GM19438 (cell line): ENCODE data around the gene PARD3.

Source experiments
- ATAC-seq: cut with Tn5 transposase; IDR thresholded peaks from one replicate; pipeline ENCODE4 v1.9.1; 2021; ENCODE audit warnings: low read depth; ENCODE audit not compliant: unreplicated experiment

PARD3 gene

DNA sequence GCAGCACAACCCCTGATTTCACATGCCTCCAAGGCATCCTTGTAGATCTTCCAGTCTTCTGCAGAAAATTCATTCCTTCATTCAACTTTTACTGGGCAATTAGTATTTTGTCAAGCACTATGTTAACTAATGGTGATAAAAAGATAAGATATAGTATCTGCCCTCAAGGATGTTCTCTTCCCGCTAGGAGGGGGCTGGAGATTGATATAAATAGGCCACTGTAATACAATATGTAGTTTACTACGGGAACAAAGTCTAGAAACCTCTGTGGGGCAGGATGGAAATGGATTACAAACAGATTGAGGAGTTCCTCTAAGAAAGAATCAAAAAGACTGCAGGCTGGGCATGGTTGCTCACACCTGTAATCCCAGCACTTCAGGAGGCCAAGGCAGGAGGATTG, 10.3 kb upstream of the PARD3 start:
- ATAC-seq, result no peak

DNA sequence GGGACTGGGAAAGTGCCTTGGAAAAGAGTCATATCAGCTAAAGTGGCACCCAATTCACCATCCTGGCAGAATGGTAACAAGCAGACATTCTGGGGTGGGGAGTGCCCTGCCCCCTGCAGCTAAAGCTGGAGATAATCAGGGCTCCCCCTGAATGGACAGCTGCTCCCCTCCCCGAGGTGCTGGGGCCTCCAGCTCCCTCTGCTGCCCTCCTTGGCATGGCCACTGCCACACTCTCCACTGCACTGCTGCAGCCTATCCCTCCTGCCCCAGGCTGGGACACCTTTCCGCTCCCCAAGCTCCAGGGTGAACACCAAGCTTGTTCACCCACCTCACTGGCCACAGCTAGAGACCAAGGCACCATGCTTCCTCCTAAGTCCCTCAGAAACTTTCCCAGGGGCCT, 9.8 kb upstream of the PARD3 start:
- ATAC-seq, result no peak

DNA sequence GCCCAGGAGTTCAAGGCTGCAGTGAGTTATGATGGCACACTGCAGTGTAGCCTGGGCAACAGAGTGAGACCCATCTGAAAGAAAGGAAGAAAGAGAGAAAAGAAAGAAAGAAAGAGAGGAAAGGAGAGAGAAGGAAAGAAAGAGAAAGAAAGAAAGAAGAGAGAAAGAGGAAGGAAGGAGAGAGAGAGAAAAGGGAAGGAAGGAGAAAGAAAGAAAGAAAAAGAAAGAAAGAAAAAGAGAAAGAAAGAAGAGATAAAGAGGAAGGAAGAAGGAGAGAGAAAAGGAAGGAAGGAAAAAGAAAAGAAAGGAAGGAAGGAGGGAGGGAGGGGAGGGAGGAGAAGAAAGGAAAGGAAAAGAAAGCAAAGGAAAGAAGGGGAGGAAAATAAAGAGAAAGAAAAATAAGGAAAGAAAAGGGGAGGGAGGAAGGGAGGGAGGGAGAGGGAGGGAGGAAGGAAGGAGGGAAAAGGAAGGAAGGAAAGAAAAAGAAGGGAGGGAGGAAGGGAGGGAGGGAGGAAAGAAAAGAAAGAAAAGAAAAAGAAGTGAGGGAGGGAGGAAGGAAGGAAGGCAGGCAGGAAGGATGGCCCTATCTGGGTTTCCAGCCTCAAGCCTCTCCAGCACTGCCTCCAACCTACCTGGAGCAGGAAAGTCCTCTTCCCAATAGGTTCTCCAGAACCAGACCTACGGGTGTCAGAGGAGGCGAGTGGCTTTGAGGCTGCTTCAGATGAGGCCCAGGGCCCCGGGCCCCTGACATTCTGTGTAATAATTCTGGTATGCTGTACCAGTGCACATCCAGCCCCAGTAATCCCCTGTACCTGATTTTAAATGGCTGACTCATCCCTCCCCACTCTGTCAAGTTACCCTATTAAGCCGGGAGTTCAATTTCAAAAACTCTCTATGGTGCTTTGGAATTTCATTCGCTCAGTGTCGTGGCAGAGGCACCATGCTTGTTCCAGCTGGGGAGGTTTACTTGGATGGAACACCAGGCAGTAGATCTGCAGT, 6.8 kb upstream of the PARD3 start:
- no peak for ATAC-seq

- no peak for ATAC-seq
Observed at GRCh38 chr10:34817586-34817985, 2.5 kb upstream of the PARD3 start.

- ATAC-seq, result no peak
Observed at GRCh38 chr10:34817054-34817453, 2.0 kb upstream of the PARD3 start.

- ATAC-seq, result no peak
Observed at GRCh38 chr10:34816501-34817002, 1.5 kb upstream of the PARD3 start.

DNA sequence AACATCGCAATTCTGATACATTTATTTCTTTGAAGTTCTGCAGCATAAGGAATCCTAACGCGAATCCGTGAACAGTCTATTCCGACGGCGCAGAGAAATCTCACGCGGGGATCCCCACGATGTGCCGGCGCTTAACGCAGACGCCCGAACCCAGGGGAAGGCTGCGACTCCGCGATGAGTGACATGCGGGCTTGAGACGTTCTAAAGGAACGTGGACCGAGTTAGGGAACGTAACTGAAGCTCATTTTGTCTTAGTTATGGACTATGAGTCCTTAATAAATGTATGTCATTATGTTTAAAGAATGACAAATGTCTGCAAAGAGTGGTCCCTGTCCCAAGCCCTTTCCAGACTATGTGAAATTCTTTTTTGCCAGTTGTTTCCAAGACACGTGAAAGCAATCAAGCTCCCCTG, 995 bp upstream of the PARD3 start:
- ATAC-seq, result no peak

- peak; percentile 4 for ATAC-seq
Observed at GRCh38 chr10:34814913-34815184, 247 bp downstream of the PARD3 start.

GRCh38 chr10:34814223-34814912, 728 bp downstream of the PARD3 start:
- peak; percentile 34 for ATAC-seq

DNA sequence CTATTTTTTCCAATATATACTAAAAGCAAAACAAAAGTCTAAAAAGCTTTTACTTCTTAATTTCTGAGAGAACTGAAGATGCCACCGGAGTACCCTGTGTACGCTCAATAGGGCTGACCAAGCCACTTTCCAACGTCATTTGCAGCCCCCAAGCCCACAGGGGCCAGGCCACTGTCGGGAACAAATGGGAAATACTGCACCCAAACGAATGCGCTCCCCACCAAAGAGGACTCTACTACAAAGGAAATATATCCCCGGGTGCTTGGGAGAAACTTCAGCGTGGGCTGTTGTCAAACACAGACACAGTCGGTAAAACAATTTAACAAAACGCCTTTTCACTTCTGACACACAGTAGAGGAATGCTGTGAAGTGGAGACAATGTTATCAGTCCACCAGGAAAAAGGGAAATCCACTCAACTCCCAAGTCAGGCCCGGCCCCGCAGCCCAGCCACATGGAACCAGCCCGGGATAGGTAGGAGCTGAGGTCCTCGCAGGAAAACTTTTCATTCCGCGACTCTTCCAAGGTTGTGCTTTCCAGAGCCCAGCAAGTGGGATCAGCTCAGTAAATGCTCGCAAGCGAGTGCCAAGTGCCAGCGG, 1.4 kb downstream of the PARD3 start:
- ATAC-seq, result no peak

DNA sequence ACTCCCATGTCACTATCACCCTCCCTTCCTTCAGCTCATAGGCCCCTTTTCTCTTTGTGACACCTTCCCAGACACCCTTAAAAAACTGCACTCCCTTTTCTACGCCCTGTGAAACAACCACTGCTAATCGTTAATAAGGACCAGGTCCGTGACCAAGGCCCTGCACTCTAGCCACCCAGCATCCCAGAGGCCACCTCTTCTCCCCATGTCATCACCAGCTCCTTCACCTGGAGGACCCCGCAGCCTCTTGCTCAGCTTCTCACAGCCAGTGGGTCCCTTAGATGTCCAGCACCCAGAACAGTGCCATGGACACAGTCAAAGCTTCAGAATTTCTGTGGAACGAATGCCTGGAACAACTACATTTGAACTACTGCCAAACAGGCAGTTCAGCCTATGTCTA, 2.3 kb downstream of the PARD3 start:
- no peak for ATAC-seq

- no peak for ATAC-seq
Observed at GRCh38 chr10:34811968-34812514, 3.1 kb downstream of the PARD3 start.

DNA sequence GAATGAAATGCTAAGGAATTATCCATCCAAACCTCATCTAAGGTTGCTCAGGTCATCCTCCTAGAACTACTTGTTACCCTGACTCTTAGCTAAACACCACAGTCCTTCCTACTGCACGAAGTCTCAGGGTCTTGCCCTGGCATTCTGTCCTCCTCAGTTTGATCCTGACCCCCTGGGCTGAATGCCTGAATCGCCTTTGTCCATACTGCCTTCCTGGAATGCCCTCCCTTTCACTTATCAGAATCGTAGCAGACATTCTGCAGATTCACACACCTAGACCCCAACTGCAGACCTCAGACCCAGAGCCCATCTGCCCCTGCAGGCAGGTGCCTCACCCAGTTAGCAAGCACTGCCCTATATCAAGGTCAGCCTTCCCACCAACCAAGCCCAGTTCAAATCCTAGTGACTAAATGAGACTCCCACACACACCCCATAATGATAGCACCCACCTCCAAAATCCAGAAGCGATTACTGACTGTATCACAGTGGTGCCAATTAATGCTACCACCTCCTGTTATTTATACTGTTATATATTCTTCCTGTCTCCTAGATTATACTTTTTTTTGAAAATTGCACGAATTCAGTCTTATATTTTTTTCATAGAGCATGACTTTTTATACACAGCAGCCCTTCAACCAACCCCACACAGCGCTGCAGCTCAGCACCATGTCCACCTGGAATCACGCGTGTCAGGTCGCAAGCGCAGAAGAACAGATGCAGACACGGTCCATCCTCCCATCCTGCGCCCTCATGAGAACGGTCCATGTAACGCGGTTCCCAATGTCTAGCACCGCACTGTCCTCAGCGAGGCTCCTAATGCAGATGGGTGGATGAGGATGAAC, 3.7 kb downstream of the PARD3 start:
- no peak for ATAC-seq

GRCh38 chr10:34809796-34810195, 5.3 kb downstream of the PARD3 start:
- ATAC-seq, result peak; percentile 7

DNA sequence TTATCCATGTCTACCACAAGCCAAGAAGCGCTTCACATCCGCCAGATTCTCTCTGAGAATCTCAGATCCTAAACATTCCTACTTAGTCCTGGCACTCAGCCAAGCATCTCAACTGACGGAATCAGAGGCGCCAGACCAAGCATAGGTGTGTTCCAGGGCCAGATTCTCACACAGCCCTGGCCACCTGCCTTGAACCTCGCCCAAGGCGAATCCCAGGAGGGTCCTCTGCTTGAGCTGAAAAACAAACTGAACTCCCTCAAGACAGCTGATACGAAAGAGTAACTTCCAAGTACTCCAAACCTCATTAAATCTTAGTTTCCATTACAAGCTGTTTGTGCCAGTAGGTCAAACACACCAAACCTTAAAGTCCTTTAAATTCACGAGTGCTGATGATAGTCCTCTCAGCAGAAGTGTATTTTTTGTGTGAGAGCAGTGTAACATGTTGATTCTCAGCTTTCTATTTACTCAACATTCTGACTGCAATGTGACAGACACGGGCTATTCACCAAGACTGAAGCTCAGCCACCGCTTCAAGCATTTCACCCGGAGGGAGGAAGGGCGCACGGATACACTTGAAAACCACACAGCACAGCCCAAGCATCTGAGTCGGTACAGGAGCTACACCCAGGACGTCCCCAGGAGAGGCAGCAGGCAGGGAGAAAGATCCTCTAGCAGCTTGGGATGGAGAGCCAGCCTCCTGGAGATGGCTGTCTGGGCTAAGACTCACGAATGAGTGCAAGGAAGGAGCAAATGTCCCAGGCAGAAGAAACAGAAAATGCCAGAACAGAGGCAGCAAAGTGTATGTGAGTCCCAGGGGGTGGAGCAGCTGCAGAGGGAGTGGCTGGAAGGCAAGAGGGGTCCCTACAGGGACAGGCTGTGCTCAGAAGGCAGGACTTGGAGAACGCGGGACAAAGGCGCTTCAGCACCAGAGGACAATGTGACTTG, 6.0 kb downstream of the PARD3 start:
- peak; percentile 46 for ATAC-seq

DNA sequence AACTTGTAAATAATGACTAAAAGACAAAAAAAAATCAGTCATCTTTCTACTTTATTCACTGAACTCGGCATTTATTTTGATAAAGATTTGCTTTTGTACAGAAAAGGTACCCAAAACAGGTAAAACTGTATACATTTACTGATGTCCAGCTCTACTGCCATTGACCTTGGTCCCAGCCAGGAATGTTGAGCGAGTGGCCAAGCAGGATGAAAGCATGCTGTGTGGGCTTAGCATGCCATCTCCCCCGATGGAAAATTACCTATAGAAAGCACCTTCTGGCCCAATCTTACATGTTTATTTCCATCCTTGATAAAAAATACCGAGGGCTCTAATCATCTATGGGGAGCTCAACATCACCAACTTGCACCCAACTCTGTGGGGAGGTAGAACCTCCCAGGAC, 6.8 kb downstream of the PARD3 start:
- no peak for ATAC-seq

GRCh38 chr10:34804306-34804705, 10.8 kb downstream of the PARD3 start:
- no peak for ATAC-seq

DNA sequence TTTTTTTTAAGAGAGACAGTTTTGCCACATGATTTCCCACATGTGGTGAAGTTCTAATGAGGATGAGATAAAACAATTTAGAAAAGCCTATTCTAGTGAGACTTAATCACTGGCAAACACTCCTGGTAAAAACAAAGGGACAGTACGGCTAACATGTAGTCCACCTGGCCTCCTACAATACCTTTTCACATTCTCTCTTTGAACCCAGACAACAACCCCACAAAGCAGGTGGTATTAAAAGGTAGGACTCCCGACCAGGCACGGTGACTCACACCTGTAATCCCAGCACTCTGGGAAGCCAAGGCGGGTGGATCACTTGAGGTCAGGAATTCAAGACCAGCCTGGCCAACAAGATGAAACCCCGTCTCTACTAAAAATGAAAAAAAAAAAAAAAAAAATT, 12.4 kb downstream of the PARD3 start:
- no peak for ATAC-seq

DNA sequence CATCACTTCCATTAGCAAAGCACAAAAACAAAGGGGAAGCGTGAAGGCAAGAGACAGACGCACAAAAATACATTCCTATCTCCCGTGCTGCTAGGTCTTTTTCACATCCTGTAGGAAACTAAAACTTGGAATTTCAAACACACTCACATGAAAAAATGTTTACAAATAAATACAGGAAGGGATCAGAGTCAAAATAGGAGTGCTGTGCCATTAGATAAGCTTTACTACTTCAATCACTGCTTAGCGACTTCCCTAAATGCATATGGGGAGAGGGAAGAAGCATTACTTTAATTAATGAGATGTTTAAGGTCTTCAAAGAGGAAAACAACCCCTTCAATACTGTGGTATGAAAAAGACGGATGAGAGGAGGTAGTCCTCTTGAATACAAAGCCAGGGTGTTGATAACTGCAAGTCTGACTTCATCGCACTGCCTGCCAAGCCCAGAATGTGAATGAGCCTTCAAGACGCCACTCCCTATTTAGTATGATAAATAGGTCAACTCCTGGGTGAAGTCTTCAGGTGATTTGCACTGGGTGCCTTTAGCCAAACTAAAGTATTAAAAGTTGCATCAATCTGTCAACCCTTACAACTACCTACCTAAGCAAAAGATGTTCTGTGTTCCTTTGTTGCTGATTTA, 13.9 kb downstream of the PARD3 start:
- no peak for ATAC-seq
